Sigmoid colon (tissue), 7 donors: ENCODE measurements around the gene UBALD1. TPM values are rescaled to one million over a fixed set of nuclear protein-coding genes. Genes with fewer than 3 reads are reported as not detected.

ENCODE experiments used
- DNase-seq: peaks from one replicate; pipeline ENCODE4 v3.0.0-alpha.2; 2019
- H3K27ac ChIP-seq, 4 donors: fragments of 200-600 bp; sonication (generic); one replicate each; pipeline ENCODE4 v1.5.1; 2016 to 2019; ENCODE audit warnings: mild to moderate bottlenecking in 1 of 4
- H3K27me3 ChIP-seq, 3 donors: fragments of 200-600 bp; sonication (generic); one replicate each; pipeline ENCODE4 v1.5.1; 2019; ENCODE audit warnings: mild to moderate bottlenecking in 1 of 3
- H3K36me3 ChIP-seq, 4 donors: fragments of 200-600 bp; sonication (generic); one replicate each; pipeline ENCODE4 v1.5.1; 2016 to 2019
- H3K4me1 ChIP-seq, 4 donors: fragments of 200-600 bp; sonication (generic); one replicate each; pipeline ENCODE4 v1.5.1; 2017 to 2019
- H3K4me3 ChIP-seq, 4 donors: fragments of 200-600 bp; sonication (generic); one replicate each; pipeline ENCODE4 v1.5.1; 2017 to 2019; ENCODE audit warnings: mild to moderate bottlenecking in 2 of 4, moderate library complexity in 1 of 4
- H3K9me3 ChIP-seq, 4 donors: fragments of 200-600 bp in 3 of 4; sonication (generic) in 3 of 4; one replicate each; pipeline versions ENCODE4 v1.5.1 to v1.6.1; 2013 to 2019
- EP300 ChIP-seq, 4 donors: sonication (generic); formaldehyde crosslinking; IDR thresholded peaks; one replicate each; pipeline ENCODE4 v1.6.1; 2017; ENCODE audit warnings: antibody characterized with exemption in 4 of 4
- POLR2A ChIP-seq, 2 donors: fragments of 450-650 bp; IDR thresholded peaks; one replicate each; pipeline ENCODE4 v1.6.1; 2016; ENCODE audit warnings: antibody characterized with exemption in 2 of 2, mild to moderate bottlenecking in 2 of 2, moderate library complexity in 2 of 2
- POLR2AphosphoS5 ChIP-seq, 4 donors: sonication (generic); formaldehyde crosslinking; IDR thresholded peaks; one replicate each; pipeline ENCODE4 v1.6.1; 2017; ENCODE audit warnings: antibody characterized with exemption in 4 of 4
- WGBS, 2 donors: extraction: QIAGEN DNeasy Blood & Tissue Kit; methylation state at CpG; one replicate each; pipeline ENCODE4 v1.1.7; 2013; 5-methylcytosine and 5-hydroxymethylcytosine counted together
- intact Hi-C: fragments of 100-400 bp; cut with DNase I; formaldehyde crosslinking; loops from one replicate; pipeline ENCODE4 v1.15.1; 2023
- polyA plus RNA-seq, 3 donors: library from polyadenylated mRNA; stranded (reverse); fragments of 200-250 nt; gene quantifications; one replicate each; pipeline ENCODE4 v1.2.3, GENCODE V29; 2013
- small RNA-seq, 3 donors: library from RNA; depleted of rRNA; stranded (forward); fragments of <200 nt; gene quantifications; one replicate each; pipeline ENCODE3, GENCODE V24; 2016
- total RNA-seq, 4 donors: library from RNA; depleted of rRNA; stranded (reverse); fragments of >200 nt; gene quantifications; one replicate each; pipeline ENCODE4 v1.1.0, GENCODE V29; 2016
- TF ChIP-seq, protein P1 (sequence below), 4 experiments: fragments of 450-650 bp in 3 of 4; fragments of 200-600 bp in 1 of 4; IDR thresholded peaks; one replicate each; pipeline ENCODE4 v1.5.1; 2016 to 2019; ENCODE audit warnings: antibody characterized with exemption in 4 of 4, mild to moderate bottlenecking in 3 of 4, moderate library complexity in 2 of 4
- donor health status: healthy with polysubstance abuse.
- donor health status: Bipolar disorder and iron deficiency.
- donor health status: healthy.

The UBALD1 gene
- total and polyA plus RNA-seq, 7 donors, result 7.6 to 22.9 (median 12.6) TPM

DNA sequence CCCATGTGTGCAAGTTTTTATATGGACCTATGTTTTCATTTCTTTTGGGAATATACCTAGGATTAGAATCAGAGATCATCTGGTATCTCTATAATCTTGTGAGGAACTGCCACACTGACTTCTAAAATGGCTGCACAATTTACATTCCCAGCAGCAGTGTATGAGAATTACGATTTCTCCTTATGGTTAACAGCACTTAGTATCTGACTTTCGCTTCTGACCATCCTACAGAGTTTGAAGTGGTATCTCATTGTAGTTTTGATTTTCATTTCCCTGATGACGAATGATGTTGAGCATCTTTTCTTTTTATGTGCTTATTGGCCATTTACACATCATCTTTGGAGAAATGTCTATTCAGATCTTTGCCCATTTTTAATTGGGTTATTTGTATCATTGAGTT is 48.5 kb downstream of the UBALD1 start:
- no peak overlapping the region for H3K27ac ChIP-seq
- WGBS, 2 donors, result 67 to 82% methylated on average over 3 of the region's 3 CpGs
- no peak overlapping the region for H3K4me3 ChIP-seq
- no peaks in the 10 kb centered on the region for H3K27me3 ChIP-seq
- H3K36me3 ChIP-seq, result no peaks in the 10 kb centered on the region
- no peaks in the 10 kb centered on the region for H3K4me1 ChIP-seq
- H3K9me3 ChIP-seq, result no peaks in the 10 kb centered on the region
- intact Hi-C loops, result no loop called here
- TF ChIP-seq POLR2AphosphoS5 (IDR thresholded peaks at IDR 0.05), result no peak
- no peak for TF ChIP-seq POLR2A (IDR thresholded peaks at IDR 0.05)
- DNase-seq, result no peak

DNA sequence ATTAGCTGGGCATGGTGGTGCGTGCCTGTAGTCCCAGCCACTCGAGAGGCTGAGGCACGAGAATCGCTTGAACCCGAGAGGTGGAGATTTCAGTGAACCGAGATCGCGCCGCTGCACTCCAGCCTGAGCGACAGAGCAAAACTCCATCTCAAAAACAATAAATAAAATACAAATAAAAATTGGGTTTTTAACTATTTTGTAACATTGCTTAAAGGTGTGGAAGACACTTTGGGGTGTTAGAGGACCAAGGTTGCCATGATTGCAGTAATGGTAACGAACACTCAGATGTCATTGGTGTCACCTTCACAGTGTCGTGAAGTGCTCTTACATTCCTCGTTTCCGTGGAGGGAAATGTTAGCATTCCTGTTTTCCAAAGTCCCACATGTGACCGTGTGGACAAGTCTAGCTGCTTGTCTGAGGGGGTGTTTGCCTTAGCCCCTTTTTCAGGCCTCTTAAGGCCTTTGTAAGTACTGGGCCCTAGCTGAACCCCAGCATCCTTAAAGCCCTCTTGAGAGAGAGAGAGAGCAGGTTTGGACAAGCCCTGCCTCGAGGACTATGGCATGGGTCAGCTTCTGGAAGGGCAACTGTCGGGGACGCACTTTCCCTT is 49.9 kb downstream of the UBALD1 start:
- Histone ChIP-seq H3K4me1 (no peaks in the 10 kb centered on the region), H3K4me3 (no peak overlapping the region), H3K36me3 (no peaks in the 10 kb centered on the region), H3K27ac (no peak overlapping the region), H3K9me3 (no peaks in the 10 kb centered on the region), H3K27me3 (no peaks in the 10 kb centered on the region)
- TF ChIP-seq POLR2A (IDR thresholded peaks at IDR 0.05) (no peak), EP300 (IDR thresholded peaks at IDR 0.05) (no peak), POLR2AphosphoS5 (IDR thresholded peaks at IDR 0.05) (no peak)
- TF ChIP-seq, protein P1, sequence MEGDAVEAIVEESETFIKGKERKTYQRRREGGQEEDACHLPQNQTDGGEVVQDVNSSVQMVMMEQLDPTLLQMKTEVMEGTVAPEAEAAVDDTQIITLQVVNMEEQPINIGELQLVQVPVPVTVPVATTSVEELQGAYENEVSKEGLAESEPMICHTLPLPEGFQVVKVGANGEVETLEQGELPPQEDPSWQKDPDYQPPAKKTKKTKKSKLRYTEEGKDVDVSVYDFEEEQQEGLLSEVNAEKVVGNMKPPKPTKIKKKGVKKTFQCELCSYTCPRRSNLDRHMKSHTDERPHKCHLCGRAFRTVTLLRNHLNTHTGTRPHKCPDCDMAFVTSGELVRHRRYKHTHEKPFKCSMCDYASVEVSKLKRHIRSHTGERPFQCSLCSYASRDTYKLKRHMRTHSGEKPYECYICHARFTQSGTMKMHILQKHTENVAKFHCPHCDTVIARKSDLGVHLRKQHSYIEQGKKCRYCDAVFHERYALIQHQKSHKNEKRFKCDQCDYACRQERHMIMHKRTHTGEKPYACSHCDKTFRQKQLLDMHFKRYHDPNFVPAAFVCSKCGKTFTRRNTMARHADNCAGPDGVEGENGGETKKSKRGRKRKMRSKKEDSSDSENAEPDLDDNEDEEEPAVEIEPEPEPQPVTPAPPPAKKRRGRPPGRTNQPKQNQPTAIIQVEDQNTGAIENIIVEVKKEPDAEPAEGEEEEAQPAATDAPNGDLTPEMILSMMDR (IDR thresholded peaks at IDR 0.05), result no peak
- WGBS, 2 donors, result 87 to 88% methylated on average over 18 of the region's 18 CpGs
- intact Hi-C loops, result no loop called here
- no peak for DNase-seq

DNA sequence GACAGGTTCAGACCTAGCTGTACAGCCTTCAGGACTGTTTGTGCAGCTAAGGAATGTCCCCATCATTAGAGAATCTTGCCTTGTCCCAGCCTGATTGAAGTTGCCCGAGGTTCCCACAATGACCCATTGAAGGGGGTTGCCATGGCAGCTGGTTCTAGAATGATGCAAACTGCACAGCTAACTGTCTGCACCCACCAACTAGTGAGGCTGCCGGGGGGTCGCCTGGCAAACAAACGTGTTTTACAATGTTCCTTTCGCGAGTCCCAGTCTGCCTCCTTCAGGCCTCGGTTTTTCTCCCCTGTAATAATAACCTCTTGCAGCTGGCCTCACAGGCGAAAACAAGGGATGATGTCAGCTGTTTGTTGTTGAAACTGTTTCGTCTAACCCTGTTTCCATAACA is 53.1 kb downstream of the UBALD1 start:
- TF ChIP-seq POLR2A (IDR thresholded peaks at IDR 0.05), result no peak
- no peak for TF ChIP-seq POLR2AphosphoS5 (IDR thresholded peaks at IDR 0.05)
- TF ChIP-seq EP300 (IDR thresholded peaks at IDR 0.05), result no peak
- TF ChIP-seq, protein P1 (IDR thresholded peaks at IDR 0.05), result no peak
- Histone ChIP-seq H3K4me3 (no peak overlapping the region), H3K27ac (no peak overlapping the region), H3K27me3 (no peaks in the 10 kb centered on the region), H3K4me1 (no peaks in the 10 kb centered on the region), H3K9me3 (no peaks in the 10 kb centered on the region), H3K36me3 (no peaks in the 10 kb centered on the region)
- intact Hi-C loops, result no loop called here
- WGBS, 2 donors, result 65 to 68% methylated on average over 9 of the region's 9 CpGs
- DNase-seq, result no peak

Small RNAs within 50 kb of the gene (small RNA-seq; reads per million reads assigned to genes)
- 0 reads per million in 3 donors for gene RN7SL850P

Other genes starting within 250 kb of the UBALD1 start
- 10 to 100 TPM in 1 of 4 donors, 1 to 10 TPM in 3; 7.1 to 10.2 (median 8.3) TPM for gene VASN, start 243.0 kb downstream of the UBALD1 start, total RNA-seq
- gene VASN, start 243.0 kb downstream of the UBALD1 start, polyA plus RNA-seq, result 1 to 10 TPM in 2 of 3 donors, under 1 TPM in 1; 0.46 to 4.2 (median 2.4) TPM
- gene CORO7, start 198.3 kb downstream of the UBALD1 start, total RNA-seq, result 10 to 100 TPM; 10.0 to 34.6 (median 19.1) TPM
- gene CORO7, start 198.3 kb downstream of the UBALD1 start, polyA plus RNA-seq, result 10 to 100 TPM; 10.8 to 43.4 (median 12.5) TPM
- gene DNAJA3, start 189.0 kb downstream of the UBALD1 start, total RNA-seq, result 10 to 100 TPM; 41.3 to 47.4 (median 44.4) TPM
- 10 to 100 TPM; 28.2 to 53.3 (median 35.6) TPM for gene DNAJA3, start 189.0 kb downstream of the UBALD1 start, polyA plus RNA-seq
- 10 to 100 TPM; 24.8 to 62.3 (median 47.0) TPM for gene NMRAL1, start 140.3 kb downstream of the UBALD1 start, total RNA-seq
- gene NMRAL1, start 140.3 kb downstream of the UBALD1 start, polyA plus RNA-seq, result 10 to 100 TPM; 29.4 to 52.7 (median 46.8) TPM
- 10 to 100 TPM; 29.9 to 37.1 (median 32.0) TPM for gene HMOX2, start 138.5 kb downstream of the UBALD1 start, total RNA-seq
- 10 to 100 TPM; 57.7 to 77.2 (median 62.1) TPM for gene HMOX2, start 138.5 kb downstream of the UBALD1 start, polyA plus RNA-seq
- gene CDIP1, start 76.1 kb downstream of the UBALD1 start, total RNA-seq, result 10 to 100 TPM; 12.8 to 22.4 (median 18.6) TPM
- 10 to 100 TPM; 10.8 to 16.2 (median 16.1) TPM for gene CDIP1, start 76.1 kb downstream of the UBALD1 start, polyA plus RNA-seq
- under 1 TPM in 2 of 4 donors, not detected in 2; under 0.01 to 0.16 TPM for gene C16orf96, start 58.5 kb downstream of the UBALD1 start, total RNA-seq
- gene C16orf96, start 58.5 kb downstream of the UBALD1 start, polyA plus RNA-seq, result under 1 TPM in 1 of 3 donors, not detected in 2; 0.09 TPM
- 10 to 100 TPM; 18.4 to 37.9 (median 31.0) TPM for gene MGRN1, start 9.9 kb upstream of the UBALD1 start, total RNA-seq
- gene MGRN1, start 9.9 kb upstream of the UBALD1 start, polyA plus RNA-seq, result 10 to 100 TPM; 16.8 to 34.5 (median 23.4) TPM
- gene NUDT16L1, start 78.7 kb upstream of the UBALD1 start, total RNA-seq, result 10 to 100 TPM; 16.6 to 21.8 (median 18.6) TPM
- 10 to 100 TPM; 53.7 to 75.1 (median 61.9) TPM for gene NUDT16L1, start 78.7 kb upstream of the UBALD1 start, polyA plus RNA-seq
- 10 to 100 TPM; 20.3 to 30.7 (median 23.8) TPM for gene ANKS3, start 119.4 kb upstream of the UBALD1 start, total RNA-seq
- 10 to 100 TPM in 1 of 3 donors, 1 to 10 TPM in 2; 3.9 to 20.8 (median 9.6) TPM for gene ANKS3, start 119.4 kb upstream of the UBALD1 start, polyA plus RNA-seq
- under 1 TPM; 0.14 to 0.83 (median 0.43) TPM for gene DNAAF8, start 119.6 kb upstream of the UBALD1 start, total RNA-seq
- 1 to 10 TPM in 1 of 3 donors, under 1 TPM in 2; 0.60 to 1.2 (median 0.73) TPM for gene DNAAF8, start 119.6 kb upstream of the UBALD1 start, polyA plus RNA-seq
- gene ZNF500, start 152.3 kb upstream of the UBALD1 start, total RNA-seq, result 10 to 100 TPM; 10.2 to 14.4 (median 12.8) TPM
- gene ZNF500, start 152.3 kb upstream of the UBALD1 start, polyA plus RNA-seq, result 10 to 100 TPM in 1 of 3 donors, 1 to 10 TPM in 2; 4.2 to 11.7 (median 5.1) TPM
- not detected for gene SEPTIN12, start 173.5 kb upstream of the UBALD1 start, total RNA-seq
- 1 to 10 TPM in 1 of 3 donors, not detected in 2; 2.5 TPM for gene SEPTIN12, start 173.5 kb upstream of the UBALD1 start, polyA plus RNA-seq
- not detected for gene SMIM22, start 180.5 kb upstream of the UBALD1 start, total RNA-seq
- gene SMIM22, start 180.5 kb upstream of the UBALD1 start, polyA plus RNA-seq, result 1,000 to 10,000 TPM in 2 of 3 donors, 100 to 1,000 TPM in 1; 848 to 2,006 (median 1,963) TPM
- gene ROGDI, start 187.7 kb upstream of the UBALD1 start, total RNA-seq, result 10 to 100 TPM; 47.9 to 72.8 (median 58.3) TPM
- 10 to 100 TPM; 23.4 to 46.7 (median 25.2) TPM for gene ROGDI, start 187.7 kb upstream of the UBALD1 start, polyA plus RNA-seq
- 10 to 100 TPM; 56.7 to 67.3 (median 59.9) TPM for gene GLYR1, start 232.4 kb upstream of the UBALD1 start, total RNA-seq
- 10 to 100 TPM; 48.0 to 70.5 (median 70.3) TPM for gene GLYR1, start 232.4 kb upstream of the UBALD1 start, polyA plus RNA-seq
- gene UBN1, start 232.6 kb upstream of the UBALD1 start, total RNA-seq, result 10 to 100 TPM; 16.4 to 27.7 (median 17.8) TPM
- gene UBN1, start 232.6 kb upstream of the UBALD1 start, polyA plus RNA-seq, result 10 to 100 TPM in 2 of 3 donors, 1 to 10 TPM in 1; 8.4 to 24.1 (median 17.8) TPM